Measurements from ENCODE around the gene CAT.

CAT gene

DNA sequence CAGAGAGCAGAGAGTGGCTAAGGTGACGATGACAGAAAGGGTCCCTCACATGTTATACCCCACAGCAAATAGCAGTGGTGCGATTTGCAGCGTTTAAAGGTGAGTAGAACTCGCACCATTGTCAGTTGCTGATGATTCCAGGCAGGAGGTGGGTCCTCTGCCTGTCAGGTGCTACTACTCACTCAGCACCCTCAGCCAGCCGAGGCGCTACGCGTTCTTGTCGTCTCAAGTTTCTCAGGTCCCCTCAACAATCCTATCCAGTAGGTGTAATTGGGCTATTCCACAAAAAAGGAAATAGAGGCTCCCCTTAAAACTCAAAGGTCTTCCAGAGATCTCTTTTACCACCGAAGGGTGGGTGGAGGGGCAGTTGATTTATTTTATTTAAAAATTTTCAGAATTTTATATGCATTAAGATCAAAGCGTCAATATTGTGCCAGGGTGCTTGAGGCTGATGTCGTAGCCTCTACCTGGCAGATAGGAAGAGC is 56.5 kb downstream of the CAT start:
- DNase-seq (ENCODE audit: low read depth, low spot score): no peak

DNA sequence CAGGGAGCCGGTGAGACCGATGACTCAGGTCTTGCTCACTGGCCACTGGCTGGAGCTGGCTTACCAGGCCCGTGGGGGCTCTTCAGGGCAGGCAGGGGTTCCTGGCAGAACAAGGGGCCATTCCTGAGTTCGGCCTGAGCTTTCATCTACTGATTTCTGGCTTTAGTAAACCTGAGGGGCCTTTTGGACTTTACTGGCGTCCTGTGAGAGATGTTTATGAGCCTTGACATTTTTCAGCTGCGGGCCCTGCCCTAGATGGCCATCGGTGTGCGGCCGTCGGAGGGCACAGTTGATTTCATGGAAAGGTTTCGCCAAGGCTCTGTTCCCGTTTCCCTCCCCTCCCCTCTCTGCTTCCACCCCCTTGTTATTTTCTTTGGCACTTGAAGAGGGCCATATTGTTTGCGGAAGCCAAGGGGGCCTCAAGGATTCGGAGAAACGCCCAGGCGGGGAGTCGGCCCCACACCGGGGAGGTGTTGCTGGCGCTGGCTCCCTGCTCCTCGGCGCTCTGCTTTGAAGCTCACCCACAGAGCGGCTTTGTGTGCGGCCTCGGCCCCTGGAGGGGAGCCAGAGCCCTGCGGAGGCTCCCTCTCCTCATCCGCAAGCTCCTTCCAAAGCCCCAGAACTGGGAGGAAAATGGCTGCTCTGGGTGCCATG is 57.1 kb downstream of the CAT start:
- peak; percentile 83 for DNase-seq (ENCODE audit: low read depth, low spot score)

DNA sequence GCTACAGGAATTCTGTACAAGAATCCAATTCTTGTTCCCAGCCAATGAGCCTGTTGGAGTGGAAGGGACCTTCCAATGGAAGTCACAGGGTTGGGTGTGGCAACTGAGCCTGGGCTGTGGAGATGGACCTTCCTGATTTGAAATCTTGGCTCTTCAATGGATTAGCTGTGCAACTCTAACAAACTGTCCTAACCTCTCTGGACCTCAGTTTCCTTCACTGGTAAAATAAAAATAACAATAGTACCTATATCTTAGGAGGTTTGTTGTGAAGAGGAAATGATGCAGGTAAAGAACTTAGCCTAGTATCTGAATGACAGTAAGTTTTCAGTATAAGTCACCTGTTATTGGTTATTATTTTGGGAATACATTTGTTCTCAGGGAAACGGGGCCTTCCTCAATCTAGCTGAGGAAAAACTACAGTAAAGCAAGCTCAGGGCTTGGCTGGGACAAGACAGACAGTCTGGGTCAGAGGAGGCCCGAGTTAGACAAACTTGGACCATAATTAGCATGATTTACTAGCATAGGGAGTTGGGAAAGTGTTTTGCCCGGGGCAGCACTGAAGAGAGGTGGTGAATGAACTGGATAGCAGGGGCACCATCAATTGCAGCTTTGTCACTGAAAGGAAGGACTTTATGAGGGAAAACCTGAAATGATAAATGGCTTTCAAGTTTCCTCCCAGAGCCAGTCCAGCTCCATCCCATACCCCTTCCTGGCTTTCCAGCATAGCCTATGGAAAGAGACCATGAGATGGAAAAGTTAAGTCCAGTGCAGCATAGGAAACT is 61.2 kb downstream of the CAT start:
- no peak for DNase-seq (ENCODE audit: low read depth, low spot score)

DNA sequence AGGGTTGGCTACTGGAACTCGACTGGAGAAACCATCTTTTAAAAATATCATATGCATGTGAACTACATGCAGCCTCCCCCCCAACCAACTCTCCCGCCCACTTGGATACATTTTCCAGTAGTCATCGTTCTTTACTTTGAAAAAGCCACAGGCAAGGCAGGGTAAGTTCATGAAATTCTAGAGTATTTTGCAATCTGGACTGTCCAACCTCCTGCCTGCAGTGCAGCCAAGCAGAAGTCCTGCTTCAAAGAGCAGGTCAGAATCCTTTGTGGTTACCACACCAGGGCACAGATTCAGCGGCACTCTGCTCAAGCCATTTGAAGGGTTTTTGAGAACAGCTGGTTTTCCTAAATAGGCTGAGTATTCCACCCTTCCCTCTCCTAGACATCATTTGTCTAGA is 62.8 kb downstream of the CAT start:
- DNase-seq (ENCODE audit: low read depth, low spot score): peak; percentile 84

GRCh38 chr11:34501949-34502348 is 63.2 kb downstream of the CAT start:
- no peak for DNase-seq (ENCODE audit: low read depth, low spot score)

DNA sequence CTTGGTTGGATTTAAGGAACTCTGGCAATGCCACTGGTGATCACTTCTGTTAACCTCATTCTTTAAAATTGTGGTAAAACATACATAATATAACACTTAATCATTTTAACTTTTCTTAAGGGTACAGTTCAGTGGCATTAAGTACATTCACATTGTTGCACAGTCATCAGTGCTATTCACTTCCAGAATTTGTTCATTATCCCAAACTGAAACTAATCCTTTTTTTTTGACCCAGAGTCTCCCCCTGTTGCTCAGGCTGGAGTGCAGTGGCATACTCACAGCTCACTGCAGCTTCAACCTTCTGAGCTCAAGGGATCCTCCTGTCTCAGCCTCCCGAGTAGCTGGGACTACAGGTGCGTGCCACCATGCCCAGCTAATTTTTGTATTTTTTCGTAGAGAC is 64.2 kb downstream of the CAT start:
- DNase-seq (ENCODE audit: low read depth, low spot score): no peak

DNA sequence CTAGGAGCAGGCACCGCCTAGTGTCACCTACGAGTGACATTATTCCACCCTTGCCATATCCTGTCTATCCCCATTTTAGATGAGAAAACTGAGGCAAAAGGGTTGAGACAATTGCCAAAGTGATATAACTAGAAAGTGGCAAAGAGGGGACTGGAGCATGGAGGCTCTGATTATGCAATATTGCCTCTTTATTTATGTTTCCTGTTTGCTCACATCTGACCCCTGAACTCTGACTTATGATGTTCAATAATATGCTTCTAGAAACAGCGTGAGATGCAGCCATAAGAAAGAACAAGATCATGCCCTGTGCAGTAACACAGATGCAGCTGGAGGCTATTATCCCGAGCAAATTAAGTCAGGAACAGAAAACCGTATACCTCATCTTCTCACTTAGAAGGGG is 67.1 kb downstream of the CAT start:
- no peak for DNase-seq (ENCODE audit: low read depth, low spot score)

DNA sequence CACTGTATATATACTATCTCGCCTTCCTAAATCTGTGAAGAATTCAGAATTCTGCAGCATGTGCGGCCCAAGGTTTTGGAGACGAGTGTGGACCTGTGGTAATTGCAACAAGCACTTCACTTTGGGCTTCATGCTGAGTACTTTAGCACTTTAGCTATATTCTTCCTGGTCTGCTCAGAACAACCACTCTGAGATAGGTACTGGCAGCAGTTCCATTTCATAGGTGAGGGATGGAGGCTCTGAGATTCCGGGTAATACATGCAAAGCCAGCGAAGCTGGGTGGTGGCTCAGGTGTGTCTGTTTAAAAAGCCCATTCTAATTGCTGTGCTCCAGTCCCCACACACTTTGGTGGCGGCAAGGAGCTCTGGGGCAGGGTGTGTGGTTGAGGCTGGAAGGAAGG is 68.4 kb downstream of the CAT start:
- DNase-seq (ENCODE audit: low read depth, low spot score): no peak

- DNase-seq (ENCODE audit: low read depth, low spot score): no peak
Observed at GRCh38 chr11:34507610-34508009, 68.9 kb downstream of the CAT start.

GRCh38 chr11:34508524-34508923 is 69.8 kb downstream of the CAT start:
- DNase-seq (ENCODE audit: low read depth, low spot score): no peak

DNA sequence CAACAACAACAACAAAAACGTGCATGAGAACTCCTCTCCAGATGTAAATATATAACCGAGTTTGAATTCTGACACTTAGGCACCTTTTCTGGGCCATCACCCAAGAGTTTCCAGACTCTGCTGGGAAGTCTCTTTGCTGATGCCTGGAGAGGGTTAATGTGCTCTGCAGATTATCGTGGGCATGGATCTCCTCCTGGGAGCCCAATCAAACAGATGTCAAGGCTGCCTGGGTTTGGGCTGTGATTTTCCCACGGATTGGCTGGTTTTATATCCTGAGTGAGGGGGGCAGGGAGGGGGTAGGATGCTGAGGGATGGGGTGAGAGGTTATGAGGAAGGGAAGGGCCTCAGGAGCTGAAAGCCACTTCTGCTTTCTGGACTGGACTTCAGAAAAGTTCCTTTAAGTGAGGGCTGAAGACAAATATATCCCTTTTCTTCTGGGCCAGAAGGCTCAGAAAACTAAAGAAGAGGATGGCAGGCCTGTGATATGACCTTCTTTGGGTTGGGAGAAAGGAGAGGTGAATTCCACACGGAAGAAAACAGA is 70.7 kb downstream of the CAT start:
- DNase-seq (ENCODE audit: low read depth, low spot score): no peak

DNA sequence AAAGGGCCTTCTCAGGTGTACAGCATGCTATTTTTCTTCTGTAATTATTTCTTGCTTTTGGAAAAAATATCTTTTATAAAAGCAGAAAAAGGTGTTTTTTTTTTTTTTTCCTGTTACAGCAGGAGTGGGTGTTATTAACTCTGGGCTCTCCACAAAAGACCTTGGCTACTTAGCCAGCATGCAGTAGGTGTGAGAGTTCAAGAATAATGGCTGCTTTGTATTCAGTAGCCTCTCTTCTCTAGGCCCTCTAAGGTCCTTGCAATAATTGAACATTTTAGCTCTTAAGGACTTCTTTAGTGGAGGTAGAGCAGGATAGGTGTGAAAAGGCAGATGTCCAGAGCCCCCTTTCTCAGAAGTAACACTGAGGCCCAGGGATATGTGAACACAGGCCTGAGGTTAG is 71.5 kb downstream of the CAT start:
- no peak for DNase-seq (ENCODE audit: low read depth, low spot score)

- DNase-seq (ENCODE audit: low read depth, low spot score): no peak
Observed at GRCh38 chr11:34510673-34511072, 71.9 kb downstream of the CAT start.

DNA sequence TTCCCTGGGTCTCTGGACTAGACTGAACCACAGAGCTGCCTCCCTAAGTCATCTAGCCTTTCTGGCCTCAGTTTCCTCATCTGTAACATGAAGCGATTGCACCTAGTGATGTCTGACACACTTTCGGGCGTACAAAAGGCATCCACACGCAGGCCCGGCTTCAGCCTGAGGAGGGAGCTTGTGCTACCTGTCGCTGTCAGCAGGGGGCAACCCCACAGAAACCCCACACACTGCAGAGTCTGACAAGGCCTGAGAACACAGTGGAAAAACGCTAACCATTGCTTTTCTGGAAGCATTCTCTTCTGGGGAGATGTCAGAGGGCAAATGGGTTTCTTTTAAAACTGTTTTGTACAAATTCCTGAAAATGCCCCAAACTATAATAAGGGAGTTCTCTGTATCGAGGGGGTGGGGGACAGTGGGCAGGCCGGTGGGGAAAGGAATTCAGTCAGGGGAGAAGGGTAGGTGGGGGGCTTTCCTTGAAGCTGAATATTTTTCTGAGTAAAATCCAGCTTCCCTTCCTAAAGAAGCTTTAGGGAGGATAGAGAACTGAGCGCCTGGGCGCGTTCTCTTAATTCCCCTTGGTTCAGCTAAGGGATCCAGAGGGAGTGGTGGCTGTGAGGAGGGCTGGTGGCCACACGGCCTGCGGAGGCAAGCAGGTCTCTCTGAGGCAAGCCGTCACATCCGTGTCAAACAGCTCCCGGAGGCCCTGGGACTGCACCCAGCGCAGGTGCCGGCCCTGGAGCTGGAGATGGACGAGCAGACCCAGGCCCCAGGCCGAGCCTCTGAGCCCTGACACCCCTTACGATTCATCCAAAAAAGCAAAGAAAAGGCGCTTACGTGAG is 74.3 kb downstream of the CAT start:
- DNase-seq (ENCODE audit: low read depth, low spot score): no peak

DNA sequence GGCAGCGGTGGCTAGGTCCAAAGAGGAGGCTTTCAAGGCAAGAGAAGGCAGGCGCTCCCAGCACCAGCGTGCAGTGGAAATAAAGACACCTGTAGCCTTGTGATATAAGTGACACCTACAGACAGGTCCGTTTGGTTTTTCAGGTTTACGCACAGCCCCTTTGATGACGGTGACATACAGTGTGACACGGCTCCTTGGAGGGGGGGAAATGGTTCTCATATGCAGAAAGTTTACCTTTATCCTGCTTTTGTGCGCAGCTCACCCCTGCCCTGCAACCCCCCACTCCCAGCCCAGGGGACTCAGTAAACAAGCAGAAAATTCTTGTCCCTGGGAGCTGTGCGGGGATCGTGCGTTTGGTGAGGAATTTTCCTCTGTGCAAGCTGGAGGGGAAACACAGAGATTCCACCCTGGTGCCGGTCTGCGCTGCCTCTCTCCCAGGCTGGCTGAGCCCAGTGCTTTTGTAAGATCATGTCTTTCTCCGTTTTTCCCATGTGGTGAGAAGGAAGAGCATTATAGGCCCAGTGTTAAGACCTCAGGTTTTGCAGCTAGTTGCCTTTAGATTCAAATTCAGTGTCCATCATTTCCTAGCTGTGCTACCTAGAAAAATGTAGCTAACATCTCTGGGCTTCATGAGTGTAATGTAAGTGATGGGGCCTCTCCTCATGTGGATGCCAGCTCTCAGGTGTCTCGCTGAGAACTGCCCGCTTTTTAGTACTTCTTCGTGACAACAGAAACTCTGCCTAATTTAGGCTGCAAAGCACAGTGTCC is 75.1 kb downstream of the CAT start, which contains the start of gene ELF5:
TSS of gene ELF5 (minus strand) at position 113 of the 768 bp plus-strand sequence. CDS start 8,045 bp downstream, outside the sequence.
- no peak for DNase-seq (ENCODE audit: low read depth, low spot score)

GRCh38 chr11:34514597-34514996 is 75.9 kb downstream of the CAT start:
- DNase-seq (ENCODE audit: low read depth, low spot score): no peak

- DNase-seq (ENCODE audit: low read depth, low spot score): no peak
Observed at GRCh38 chr11:34516247-34517040, 77.7 kb downstream of the CAT start.

DNA sequence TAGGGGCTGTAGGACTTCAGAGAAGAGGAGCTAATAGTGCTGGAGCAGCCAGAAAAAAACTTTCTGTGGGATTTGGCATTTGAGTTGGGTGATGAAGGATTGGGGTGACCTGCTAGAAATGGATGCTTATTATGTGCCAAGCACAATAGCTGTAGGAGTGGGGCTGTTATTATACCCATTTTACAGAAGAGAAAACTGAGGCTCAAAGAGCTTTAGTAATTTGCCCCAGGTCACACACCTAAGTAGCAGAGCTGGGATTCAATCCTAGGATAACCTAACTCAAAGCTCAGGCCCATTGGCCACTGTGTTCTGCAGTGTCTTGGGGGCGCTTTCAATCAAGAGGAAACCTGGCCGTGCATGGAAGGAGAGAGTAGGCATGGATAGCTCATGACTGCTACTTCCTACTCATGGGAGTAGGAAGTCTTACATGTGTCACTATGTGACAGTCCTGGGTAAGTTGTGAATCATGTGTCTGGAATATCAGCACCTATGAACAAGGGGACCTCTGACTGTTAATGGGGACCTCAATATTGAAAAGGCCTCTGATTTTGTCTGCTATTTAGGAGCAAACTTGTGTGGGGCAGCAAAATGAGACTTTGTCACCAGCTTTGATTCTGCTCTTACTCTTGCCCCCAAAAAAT is 81.0 kb downstream of the CAT start:
- no peak for DNase-seq (ENCODE audit: low read depth, low spot score)

DNA sequence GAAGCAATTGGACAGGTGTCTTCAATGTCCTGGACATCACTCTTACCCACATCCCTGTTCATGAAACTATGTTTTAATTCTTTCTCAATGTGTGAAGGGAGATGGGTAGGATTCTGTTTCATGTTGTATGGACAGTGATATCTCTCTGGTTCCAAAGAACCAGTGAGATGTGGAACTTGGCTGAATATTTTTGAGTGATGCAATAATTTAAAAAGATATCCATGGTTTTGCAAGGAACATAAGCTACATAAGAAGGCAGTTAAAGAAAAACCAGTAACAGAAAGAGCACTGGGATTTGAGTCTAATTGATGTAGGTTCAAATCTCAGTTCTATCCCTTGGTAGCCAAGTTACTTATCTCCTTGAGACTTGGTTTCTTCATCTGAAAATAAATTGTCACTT is 82.5 kb downstream of the CAT start:
- DNase-seq (ENCODE audit: low read depth, low spot score): no peak
